SU-DHL-6 (cell line): ENCODE measurements around the gene MANEA.

Experiments used
- H2AFZ ChIP-seq: fragments of 200-600 bp; sonication (generic); 2 replicates; pipeline ENCODE4 v1.6.1; 2014; ENCODE audit warnings: low read depth, mild to moderate bottlenecking, moderate library complexity, mixed read lengths, antibody characterized with exemption, low read length; ENCODE audit not compliant: severe bottlenecking
- H3F3A ChIP-seq: fragments of 200-600 bp; shearing (Covaris generic); 2 replicates; pipeline ENCODE4 v1.6.0; 2016; ENCODE audit warnings: antibody characterized with exemption, mild to moderate bottlenecking; ENCODE audit not compliant: insufficient read depth
- H3K27ac ChIP-seq: fragments of 200-600 bp; sonication (generic); 2 replicates; pipeline ENCODE4 v1.5.1; 2016; ENCODE audit warnings: low read depth, mild to moderate bottlenecking, low read length, moderate library complexity, mixed read lengths
- H3K27me3 ChIP-seq: fragments of 200-600 bp; sonication (generic), shearing (Covaris generic); 2 replicates; pipeline ENCODE4 v1.6.0; 2014; ENCODE audit warnings: mild to moderate bottlenecking, low read length
- H3K36me3 ChIP-seq: fragments of 200-600 bp; sonication (generic); 2 replicates; pipeline ENCODE4 v1.6.1; 2014; ENCODE audit warnings: mild to moderate bottlenecking, low read length, mixed read lengths
- H3K4me2 ChIP-seq: fragments of 300-600, 200-600 bp; shearing (Covaris generic), sonication (generic); 2 replicates; pipeline ENCODE4 v1.6.0; 2014; ENCODE audit warnings: low read length, low read depth, mild to moderate bottlenecking; ENCODE audit not compliant: poor library complexity, severe bottlenecking
- H3K4me3 ChIP-seq: fragments of 200-600 bp; sonication (generic); 2 replicates; pipeline ENCODE4 v1.5.1; 2014; ENCODE audit warnings: antibody characterized with exemption, low read length, mild to moderate bottlenecking, mixed read lengths; ENCODE audit not compliant: insufficient read depth, poor library complexity, severe bottlenecking
- H3K79me2 ChIP-seq: fragments of 200-600 bp; sonication (generic); 2 replicates; pipeline ENCODE4 v1.6.1; 2014; ENCODE audit warnings: mild to moderate bottlenecking, low read length, moderate library complexity; ENCODE audit not compliant: insufficient read depth
- H3K9ac ChIP-seq: fragments of 200-600 bp; sonication (generic); 2 replicates; pipeline ENCODE4 v1.7.0; 2014; ENCODE audit warnings: mild to moderate bottlenecking, low read length
- H3K9me2 ChIP-seq: fragments of 200-600 bp; sonication (generic); replicated peaks from 2 replicates; pipeline ENCODE4 v1.6.1; 2014; ENCODE audit warnings: low read length; ENCODE audit not compliant: insufficient read depth
- H3K9me3 ChIP-seq: fragments of 200-600 bp; sonication (generic); 2 replicates; pipeline ENCODE4 v1.6.1; 2014; ENCODE audit warnings: low read length, mixed read lengths; ENCODE audit not compliant: insufficient read depth
- H4K20me1 ChIP-seq: fragments of 200-600 bp; sonication (generic); 2 replicates; pipeline ENCODE4 v1.6.1; 2014; ENCODE audit warnings: low read depth, mild to moderate bottlenecking, antibody characterized with exemption, low read length, moderate library complexity, mixed read lengths
- EZH2phosphoT487 ChIP-seq: fragments of 200-600 bp; sonication (generic), shearing (Covaris generic); conservative IDR thresholded peaks from 2 replicates; pipeline ENCODE4 v1.6.1; 2018; ENCODE audit warnings: mild to moderate bottlenecking, antibody characterized with exemption, low read length, moderate library complexity, mixed read lengths
- TF ChIP-seq, protein P1 (sequence below): fragments of 200-600 bp; sonication (generic); IDR thresholded peaks from one replicate; pipeline ENCODE4 v1.5.1; 2017; ENCODE audit warnings: antibody characterized with exemption, mild to moderate bottlenecking, low read length, moderate library complexity; ENCODE audit not compliant: insufficient read depth, poor library complexity, severe bottlenecking

The MANEA gene

DNA sequence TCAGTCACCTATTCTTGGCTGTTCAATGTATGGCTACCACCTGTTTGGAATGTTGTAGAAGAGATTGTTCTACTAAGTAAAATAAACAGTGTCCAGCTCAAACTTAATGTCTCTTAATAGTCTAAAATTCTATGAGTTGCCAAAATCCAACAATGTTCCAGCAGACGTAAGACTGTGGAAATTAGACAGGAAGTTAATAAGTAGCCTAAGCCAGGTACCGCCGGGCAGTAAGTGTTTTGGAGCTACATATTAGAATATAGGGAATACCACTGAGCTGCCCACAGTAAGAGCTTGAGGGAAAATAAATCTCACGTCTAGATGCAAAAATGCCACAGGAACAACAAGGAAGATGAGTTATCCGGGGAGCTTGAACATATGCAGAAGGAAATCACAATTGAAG lies 7.8 kb upstream of the MANEA start:
- Histone ChIP-seq H3K9ac (no peak overlapping the region), H2AFZ (no peak overlapping the region), H3K27ac (no peak overlapping the region), H4K20me1 (no peaks in the 10 kb centered on the region), H3K4me3 (no peak overlapping the region), H3K27me3 (no peaks in the 10 kb centered on the region), H3K79me2 (peaks cover 27% of the 10 kb centered on the region), H3K9me2 (no peaks in the 10 kb centered on the region), H3F3A (no peaks in the 10 kb centered on the region), H3K36me3 (no peaks in the 10 kb centered on the region), H3K4me2 (no peak overlapping the region), H3K9me3 (no peaks in the 10 kb centered on the region)
- TF ChIP-seq, protein P1, sequence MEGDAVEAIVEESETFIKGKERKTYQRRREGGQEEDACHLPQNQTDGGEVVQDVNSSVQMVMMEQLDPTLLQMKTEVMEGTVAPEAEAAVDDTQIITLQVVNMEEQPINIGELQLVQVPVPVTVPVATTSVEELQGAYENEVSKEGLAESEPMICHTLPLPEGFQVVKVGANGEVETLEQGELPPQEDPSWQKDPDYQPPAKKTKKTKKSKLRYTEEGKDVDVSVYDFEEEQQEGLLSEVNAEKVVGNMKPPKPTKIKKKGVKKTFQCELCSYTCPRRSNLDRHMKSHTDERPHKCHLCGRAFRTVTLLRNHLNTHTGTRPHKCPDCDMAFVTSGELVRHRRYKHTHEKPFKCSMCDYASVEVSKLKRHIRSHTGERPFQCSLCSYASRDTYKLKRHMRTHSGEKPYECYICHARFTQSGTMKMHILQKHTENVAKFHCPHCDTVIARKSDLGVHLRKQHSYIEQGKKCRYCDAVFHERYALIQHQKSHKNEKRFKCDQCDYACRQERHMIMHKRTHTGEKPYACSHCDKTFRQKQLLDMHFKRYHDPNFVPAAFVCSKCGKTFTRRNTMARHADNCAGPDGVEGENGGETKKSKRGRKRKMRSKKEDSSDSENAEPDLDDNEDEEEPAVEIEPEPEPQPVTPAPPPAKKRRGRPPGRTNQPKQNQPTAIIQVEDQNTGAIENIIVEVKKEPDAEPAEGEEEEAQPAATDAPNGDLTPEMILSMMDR: no peak
- no peak for TF ChIP-seq EZH2phosphoT487

DNA sequence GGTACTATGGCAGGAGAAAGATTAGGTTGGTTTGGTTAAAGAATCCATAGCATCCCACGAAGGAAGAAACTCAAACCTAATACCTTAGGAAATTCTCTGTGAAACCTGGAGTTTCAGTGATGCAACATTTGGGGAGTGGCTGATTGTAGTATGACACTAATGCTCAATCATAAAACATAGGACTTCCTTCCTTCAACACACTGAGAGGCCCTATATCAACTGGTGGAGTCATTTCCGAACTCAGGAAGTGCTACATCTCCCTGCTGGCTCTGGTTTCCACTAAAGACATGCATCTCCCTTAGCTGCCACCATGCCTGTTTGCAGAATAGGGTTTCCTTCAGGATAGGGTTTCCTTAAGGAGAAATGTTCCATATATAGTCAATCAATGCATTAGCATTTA lies 5.2 kb upstream of the MANEA start:
- Histone ChIP-seq H3K9me3 (no peaks in the 10 kb centered on the region), H3K9ac (no peak overlapping the region), H3K4me3 (no peak overlapping the region), H2AFZ (no peak overlapping the region), H3K27me3 (no peaks in the 10 kb centered on the region), H3F3A (peaks cover 10% of the 10 kb centered on the region), H3K79me2 (peaks cover 48% of the 10 kb centered on the region), H3K36me3 (no peaks in the 10 kb centered on the region), H4K20me1 (no peaks in the 10 kb centered on the region), H3K4me2 (no peak overlapping the region), H3K9me2 (no peaks in the 10 kb centered on the region), H3K27ac (no peak overlapping the region)
- TF ChIP-seq, protein P1: no peak
- TF ChIP-seq EZH2phosphoT487: no peak

- H3K79me2 ChIP-seq: peaks cover 68% of the 10 kb centered on the region
- no peak overlapping the region for H3K27ac ChIP-seq
- no peaks in the 10 kb centered on the region for H3K9me3 ChIP-seq
- no peaks in the 10 kb centered on the region for H3K36me3 ChIP-seq
- no peaks in the 10 kb centered on the region for H3K9me2 ChIP-seq
- H2AFZ ChIP-seq: no peak overlapping the region
- H3K4me2 ChIP-seq: peak overlapping the region; percentile 99
- TF ChIP-seq, protein P1: no peak
- no peak for TF ChIP-seq EZH2phosphoT487
- no peaks in the 10 kb centered on the region for H4K20me1 ChIP-seq
- peaks cover 17% of the 10 kb centered on the region for H3F3A ChIP-seq
- peak overlapping the region; percentile 95; the same call in 1 of the 2 replicates for H3K9ac ChIP-seq
- no peaks in the 10 kb centered on the region for H3K27me3 ChIP-seq
- H3K4me3 ChIP-seq: peak overlapping the region; percentile 69
These were observed 2.5 kb upstream of the MANEA start for GRCh38 chr6:95574811-95575210.
